HG03095 (cell line): ENCODE measurements around the gene MPZL3.
"Not testable (repeated sequence)": the region's sequence is repeated elsewhere in the genome, so short reads cannot be mapped to it uniquely, and the experiment has no call there.

Experiments
- ATAC-seq: cut with Tn5 transposase; IDR thresholded peaks from one replicate; pipeline ENCODE4 v1.9.1; 2021; ENCODE audit warnings: moderate library complexity; ENCODE audit not compliant: unreplicated experiment

Gene MPZL3

DNA sequence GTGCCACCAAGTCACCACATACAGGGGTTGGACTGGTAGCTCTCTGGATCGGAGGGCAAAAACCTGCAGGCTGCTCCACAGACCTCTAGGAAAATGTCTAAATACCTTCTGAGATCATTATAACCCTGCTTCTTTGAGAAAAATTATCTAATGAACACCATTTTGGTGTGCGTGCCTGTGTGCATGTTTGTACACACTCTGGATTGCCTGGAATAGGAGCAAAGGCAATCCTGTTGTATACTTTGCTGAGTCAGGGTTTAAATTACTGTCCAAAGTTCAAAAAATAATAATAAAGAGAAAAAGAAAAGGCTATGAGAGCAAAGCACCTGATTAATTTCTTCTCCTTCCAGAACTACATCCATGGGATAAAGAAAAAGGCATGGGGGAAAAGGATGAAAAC is 38.4 kb downstream of the MPZL3 start:
- ATAC-seq = no peak

DNA sequence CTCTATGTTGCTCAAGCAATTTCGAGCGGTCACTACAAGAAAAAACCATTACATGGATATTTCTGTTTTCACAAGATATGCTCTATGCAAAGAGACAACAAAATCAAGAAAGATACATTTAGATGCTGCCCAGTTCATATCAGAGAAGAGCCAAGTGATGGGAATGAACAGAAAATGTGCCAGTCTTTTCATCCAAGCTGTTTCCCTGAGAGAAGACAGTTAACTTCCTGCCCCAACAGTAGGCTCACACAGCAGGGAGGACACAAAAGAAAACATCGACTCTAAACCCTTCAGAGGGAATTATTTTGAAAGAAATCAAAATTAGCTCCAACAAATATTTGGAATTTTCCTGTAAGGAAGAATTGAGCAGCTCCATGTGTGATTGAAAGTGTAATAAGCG is 39.0 kb downstream of the MPZL3 start:
- no peak for ATAC-seq

DNA sequence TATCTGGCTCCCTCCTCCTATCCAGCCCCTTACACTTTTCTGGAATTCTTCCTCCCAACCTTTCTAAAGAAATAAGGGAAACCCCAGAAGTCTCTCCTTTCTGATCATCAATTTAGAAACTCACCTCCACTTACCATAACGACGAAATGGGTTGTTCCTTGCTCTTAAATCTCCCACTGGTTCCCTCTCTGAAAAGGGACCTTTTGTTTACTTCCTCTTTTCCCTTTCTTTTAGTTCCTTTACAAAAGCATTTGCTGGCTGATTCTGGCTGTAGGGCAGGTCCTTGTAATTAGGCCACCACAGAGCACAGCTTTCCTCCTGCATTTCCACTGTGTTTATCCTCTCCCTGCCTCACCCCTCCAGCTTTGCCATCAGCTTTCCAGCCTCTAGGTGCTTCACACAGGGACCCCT is 39.4 kb downstream of the MPZL3 start:
- no peak for ATAC-seq

DNA sequence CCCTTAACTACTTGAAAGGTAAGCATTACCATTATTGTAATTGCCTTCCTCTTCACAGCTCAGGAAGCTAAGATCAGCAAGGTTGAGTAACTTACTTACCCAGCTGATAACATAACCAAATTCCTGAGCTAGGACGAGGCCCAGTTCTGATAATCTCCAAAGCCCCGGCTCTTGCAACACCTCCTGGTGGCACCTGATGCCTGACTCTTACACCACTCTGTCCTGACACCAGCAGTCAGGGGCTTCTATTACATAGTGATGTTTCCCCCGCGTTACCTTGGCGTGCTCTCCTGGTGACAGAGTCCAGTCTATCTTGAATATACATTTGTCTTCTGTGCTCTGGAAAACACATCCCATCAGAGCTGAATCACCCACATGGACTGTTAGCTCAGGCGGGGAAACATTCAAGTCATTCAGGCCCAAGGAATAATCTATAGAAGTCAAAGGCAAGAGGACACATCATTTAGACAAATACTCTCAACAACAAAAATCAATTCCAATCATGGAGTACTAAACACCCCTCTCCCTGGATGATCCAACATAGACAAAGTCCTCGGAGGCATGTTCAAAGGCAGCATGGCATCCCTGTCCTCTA is 39.9 kb downstream of the MPZL3 start:
- ATAC-seq = no peak

DNA sequence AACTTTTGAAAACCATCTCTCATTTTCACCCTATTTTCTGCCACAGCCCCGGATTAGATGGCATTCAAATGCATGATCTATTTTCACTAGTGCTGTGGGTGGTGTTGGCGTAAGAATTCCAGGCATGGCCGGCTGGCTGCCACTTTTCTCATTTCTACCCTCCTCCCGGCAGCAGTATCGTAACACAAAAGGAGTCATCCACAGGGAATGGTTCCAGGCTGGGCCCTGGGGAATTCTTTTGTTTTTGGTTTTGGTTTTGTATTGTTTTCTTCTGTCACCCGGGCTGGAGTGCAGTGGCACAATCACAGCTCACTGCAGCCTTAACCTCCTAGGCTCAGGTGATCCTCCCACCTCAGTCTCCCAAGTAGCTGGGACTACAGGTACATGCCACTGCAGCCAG is 41.2 kb downstream of the MPZL3 start:
- no peak for ATAC-seq

DNA sequence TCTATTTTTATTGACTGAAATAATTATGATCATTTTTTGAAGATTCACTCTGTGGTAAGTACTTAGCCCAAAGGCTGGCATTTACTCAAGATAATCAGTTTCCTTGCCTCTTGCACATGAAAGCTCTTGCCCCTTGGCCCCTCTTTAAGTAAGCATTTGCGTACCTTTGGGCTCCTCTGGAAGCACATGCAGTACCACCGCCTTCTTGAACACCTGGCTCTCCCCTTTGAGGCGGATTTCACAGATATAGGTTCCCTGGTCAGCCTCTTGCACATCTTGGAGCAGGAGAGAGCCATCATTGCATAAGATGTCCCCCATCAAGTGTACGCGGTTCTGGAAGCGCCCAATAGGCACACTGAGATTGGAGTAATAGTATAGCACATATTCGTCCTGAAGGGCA is 41.8 kb downstream of the MPZL3 start:
- no peak for ATAC-seq

DNA sequence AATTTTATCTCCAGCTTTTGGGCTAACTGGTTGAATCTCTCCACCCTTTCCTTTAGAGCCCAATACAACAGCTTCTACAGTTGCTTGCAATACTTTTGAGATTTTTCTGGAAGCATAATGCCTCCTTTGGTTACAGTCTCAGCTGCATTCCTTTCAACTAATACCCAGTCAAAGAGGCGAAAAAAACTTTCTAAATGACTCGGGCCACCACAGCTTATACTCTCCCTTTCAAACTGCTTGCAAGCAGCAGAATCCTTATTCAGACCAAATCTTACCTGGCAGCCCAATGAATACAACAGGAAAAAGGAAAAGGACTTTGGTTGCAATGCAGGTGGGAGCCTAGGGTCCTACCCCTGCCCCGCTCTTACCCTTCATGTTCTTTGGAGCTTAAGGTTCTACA is 43.1 kb downstream of the MPZL3 start:
- ATAC-seq = no peak

DNA sequence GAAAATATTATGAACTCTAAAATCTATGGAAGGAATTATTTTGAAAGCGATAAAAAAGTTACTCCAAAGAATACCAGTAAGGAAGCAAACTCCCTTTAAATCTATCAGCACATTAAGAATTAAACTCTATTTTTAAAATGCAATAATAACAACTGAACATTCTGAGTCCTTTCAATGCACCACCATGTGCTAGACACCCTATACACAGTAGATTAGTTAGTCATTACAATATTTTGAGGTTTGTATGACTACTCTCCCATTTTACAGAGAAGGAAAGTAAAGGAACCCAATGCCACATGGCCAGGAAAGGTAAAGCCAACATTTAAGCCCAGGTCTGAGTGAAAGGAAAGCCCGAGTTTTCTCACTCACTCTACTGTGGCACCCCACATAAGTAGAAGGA is 45.1 kb downstream of the MPZL3 start:
- no peak for ATAC-seq

DNA sequence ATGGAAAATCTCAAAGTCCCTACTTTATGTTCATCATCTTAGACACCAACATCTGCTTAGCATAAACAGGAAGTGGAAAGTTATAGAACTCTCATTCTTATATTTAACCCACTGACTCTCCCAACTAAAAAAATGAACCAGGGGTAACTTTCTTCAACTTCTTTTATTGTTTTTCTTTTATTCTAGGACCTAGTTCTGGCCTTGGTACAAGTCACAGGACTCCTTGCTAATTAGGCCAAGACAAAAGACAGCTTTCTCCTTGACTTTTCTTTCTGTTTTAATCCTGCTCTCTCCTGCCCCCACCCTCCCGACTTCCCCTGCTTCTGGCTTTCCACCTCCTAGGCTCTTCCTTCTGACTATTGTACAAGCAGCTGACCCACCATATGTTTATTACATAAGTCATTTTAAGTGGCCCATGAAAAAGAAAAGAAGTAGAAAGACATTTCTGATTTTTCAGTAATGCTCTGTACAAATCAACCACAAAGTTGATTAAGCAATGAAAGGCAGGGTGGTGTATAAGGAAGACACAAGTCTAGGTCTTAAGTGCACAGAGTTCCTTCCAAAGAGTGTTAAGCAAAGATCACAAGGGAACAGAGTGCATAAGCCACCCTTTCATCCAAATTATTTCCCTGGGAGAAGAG is 45.7 kb downstream of the MPZL3 start:
- ATAC-seq = no peak

DNA sequence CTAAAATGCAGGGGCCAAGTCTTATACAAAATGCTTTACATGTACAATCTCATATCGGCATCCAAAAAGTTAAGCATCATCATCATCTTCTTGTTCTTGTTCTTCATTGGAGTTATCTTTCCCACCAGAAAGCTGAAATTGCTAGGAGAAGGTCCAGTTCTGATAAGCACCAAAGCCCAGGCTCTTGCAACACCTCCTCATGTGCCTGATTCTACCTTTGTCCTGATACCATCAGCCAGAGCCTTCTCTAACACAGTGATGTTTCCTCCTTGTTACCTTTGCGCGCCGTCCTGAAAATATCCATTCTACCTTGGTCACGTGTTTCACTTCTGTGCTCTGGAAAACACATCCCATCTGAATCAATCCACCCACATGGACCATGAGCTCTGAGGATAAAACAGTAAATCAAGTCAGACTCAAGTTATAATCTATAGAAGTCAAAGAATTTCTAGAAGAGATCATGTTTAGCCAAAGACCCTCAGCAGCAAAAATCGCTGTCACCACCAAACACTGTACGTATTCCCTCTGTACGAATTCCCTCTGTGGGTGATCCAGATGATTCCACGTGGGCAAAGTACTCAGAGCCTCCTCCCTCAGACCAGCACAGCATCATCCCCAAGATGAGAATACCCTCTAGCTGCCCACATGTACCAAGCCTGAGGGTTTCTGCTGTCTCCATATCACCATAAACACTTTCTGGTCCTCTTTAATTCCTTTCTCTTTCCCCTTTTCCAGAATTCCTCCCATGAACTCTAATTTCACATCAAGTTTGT is 46.4 kb downstream of the MPZL3 start:
- no peak for ATAC-seq

DNA sequence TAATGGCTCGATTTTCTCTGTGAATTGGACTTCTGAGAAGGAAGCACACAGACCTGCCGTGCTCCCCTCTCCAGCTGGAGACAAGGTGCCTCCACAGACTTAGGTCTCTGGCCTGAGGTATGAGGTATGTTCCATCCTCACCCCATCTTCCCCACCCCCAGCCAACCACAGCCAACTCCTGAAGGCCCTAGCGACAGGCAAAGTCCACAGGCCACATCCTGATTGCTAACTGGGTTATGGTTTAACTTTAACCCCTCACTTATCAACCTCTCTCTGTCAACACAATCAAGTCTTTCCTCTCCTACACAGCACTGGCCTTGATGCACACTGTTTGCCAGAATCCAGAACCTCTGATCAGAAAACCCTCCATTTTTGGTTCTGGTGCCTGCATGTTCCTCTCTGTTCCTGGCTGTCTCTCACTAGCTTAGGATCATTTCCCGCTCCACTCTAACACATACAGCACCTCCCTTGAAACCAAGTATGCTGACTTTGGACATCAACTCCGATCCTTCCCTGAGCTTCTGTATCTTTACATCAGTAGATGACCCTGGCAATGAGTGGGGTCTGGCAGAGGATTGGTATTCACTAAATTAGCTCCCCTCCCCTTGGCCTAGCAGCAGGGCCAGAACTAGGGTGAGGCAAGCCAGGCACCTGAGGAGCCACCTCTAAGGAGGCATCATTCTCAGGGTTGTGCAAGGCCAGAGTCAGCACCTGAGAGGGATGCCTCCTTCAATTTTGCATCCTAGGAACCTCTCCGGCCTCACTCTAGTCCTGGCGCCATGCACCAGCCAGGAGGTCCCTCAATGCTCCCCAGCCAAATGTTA is 49.4 kb downstream of the MPZL3 start:
- ATAC-seq = no peak

DNA sequence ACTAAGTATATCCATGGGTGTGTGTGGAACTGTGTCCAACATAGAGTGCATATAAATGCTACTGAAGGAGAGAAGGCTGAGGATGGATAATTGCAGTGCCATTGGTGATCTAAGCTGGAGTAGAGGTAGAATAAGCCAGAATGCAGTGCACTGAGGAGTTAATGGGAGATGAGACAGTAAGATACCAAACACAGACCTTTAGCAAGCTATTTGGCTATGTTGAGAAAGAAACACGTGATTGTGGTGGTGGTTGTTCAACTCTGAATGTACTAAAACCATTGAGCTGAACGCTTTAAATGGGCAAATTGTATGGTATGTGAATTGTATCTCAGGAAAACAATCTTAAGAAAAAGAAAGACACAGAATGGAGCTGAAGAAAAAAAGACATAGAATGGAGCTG is 50.2 kb downstream of the MPZL3 start:
- ATAC-seq = no peak

DNA sequence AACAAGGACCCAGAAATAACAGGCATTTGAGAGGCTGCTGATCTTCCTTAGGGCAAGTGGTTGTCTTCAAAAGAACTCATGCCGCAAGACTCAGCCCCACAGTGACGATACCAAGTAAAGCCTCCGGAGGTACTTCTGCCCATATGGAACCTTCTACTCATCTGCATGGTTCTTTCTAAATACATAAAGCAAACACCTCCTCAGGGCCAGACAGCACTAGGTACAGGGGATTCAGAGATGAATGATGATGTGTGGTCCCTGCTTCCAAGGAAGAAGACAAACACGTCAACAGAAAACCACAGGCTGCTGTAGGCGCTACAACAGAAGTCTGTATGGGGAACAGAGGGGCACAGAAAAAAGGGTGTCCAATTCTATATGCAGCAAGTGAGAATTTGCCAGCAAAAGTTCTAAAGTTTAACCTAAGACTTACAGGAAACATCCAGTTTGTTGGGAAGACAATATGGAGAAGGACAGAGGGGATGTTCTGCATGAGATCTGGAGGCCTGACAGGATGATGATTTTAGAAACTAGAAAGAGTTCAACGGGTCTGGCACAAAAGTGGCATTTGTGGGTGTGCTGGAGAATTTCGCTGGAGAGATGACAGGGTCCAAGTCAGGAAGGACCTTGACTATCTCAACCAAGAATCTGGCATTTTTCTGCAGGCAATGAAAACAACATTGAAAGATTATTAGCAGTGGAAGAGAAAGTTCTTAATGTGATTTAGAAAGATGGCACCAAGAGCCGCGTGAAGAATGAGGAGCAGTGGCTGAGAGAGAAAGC is 51.1 kb downstream of the MPZL3 start:
- no peak for ATAC-seq

DNA sequence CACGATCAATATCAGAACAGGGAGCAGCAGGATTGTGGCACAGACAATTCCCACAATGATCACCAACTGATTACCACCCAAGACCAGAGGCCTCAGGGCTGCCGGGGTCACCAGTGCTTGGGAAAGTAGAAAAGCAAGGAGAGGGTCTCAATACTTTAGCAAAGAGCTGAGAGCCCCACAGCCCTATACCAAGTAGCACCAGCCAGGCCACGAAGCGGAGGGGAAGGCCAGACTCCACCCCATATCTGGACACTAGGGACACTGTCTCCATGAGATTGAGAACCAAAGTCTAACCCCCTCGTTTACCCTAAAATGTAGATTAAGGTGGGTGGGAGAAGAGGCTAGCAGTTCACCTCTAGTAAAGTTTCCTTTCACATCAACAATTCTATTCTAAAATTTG is 51.7 kb downstream of the MPZL3 start:
- no peak for ATAC-seq

DNA sequence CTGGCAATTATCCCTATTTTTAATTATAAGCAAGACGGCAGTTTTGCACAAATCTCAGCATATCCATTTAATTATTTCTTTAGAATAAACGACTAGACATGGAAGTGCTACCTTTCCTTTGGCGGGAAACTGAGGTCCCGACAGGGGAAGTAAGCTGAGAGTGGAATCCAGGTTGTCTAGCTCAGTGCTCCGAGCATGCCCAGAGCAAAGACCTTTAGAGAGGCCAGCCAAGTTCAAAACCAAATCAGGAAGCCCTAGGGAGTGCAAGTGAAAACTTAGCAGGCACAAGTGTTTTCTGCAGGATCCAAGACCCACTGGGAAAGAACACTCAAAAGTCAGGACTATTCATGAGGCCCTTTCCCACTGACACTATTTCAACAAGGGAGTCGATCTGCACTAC is 53.0 kb downstream of the MPZL3 start:
- ATAC-seq = no peak

DNA sequence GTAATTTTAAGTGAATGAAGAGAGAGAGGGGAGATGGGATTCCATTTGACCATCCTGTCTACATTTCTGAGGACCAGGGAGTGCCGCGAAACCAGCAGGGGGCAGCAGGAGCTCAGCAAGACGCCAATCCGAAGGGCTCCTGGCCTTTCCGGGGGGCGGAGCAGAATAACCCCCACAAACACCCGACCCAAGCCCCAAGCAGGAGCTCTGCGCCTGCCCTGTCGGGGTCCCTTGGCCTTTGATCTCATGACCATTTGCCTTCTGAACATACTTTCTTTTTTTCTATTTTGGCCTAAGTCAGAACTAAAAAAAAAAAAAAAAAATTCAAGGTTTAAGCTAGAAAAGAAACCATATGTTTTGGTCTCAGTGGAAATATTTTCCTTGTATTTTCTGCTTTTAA is 53.8 kb downstream of the MPZL3 start:
- no peak for ATAC-seq

DNA sequence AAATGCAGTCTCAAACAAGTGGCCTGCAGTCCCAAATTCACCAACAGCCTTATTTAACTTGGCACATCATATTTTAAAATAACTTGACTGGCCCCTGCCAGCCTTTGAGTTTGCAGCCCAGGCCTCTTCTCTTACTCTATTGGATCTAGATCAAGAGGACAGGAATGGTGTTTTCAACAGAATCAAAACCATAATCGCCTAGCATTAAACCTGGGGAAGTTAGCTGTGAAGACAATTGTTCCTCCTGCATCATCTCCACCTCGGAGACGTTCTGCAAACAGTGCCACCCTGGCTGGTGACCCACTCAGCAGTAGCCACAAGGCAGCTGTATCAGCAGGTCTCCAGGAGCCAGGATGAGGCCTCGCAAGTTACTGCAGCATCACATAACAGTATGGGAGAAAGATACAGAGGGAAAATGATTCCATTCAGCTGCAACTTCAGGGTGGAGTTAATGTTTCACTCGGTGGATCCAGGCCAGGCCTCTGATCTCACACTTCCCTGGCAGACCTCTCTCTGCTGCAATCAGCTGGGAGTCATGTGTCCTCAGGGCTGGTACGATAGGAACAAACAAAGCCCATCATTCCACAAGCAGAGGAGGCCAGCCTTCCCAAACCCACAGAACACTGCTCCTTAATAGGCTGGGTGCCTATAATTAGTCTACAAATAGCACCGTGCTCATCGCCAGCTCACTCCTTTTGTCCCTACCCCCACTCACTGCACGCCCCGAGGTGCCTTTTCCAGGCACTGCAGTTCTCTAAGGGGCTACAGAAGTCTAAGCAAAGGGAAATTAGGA is 57.1 kb downstream of the MPZL3 start:
- no peak for ATAC-seq

DNA sequence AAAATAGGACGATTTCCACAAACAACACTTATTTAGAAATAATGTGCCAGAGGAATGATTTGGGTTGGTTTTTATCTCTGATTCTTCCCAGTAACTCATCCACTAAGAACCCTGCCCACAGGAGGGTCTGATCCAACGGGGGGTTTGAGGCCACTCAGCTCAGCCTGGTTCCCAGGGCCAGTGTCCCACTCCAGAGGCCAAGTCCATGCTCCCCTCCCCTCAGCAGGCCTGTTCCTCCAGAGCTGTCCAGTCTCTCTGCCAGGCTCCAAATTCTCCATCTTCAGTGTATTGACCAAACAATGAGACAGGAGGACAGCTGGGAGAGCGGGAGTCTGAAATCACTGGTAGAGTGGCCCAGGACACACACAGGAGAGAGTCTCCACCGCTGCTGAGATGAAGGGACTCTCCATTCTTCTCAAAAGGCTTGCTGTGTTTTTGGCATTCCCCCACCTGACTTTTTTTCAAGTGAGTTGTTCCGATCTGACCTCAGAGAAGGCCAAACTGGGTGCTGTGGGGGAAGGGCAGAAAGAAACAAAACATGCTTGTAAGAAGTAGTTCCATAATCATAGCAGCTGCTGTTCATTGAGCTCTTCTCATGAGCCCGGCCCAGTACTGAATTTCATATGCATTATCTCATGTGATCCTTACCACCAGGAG is 58.1 kb downstream of the MPZL3 start:
- no peak for ATAC-seq

DNA sequence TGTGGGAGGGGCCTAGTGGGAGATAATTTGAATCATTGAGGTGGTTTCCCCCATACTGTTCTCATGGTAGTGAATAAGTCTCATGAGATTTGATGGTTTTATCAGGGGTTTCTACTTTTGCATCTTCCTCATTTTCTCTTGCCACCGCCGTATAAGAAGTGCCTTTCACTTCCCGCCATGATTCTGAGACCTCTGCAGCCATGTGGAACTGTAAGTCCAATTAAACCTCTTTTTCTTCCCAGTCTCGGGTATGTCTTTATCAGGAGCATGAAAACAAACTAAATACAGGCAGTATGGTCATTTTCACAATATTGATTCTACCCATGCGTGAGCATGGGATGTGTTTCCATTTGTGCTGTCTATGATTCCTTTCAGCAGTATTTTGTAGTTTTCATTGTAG is 59.3 kb downstream of the MPZL3 start:
- ATAC-seq = not testable (repeated sequence)
